ENCODE measurements around the gene RNGTT.

The RNGTT gene

DNA sequence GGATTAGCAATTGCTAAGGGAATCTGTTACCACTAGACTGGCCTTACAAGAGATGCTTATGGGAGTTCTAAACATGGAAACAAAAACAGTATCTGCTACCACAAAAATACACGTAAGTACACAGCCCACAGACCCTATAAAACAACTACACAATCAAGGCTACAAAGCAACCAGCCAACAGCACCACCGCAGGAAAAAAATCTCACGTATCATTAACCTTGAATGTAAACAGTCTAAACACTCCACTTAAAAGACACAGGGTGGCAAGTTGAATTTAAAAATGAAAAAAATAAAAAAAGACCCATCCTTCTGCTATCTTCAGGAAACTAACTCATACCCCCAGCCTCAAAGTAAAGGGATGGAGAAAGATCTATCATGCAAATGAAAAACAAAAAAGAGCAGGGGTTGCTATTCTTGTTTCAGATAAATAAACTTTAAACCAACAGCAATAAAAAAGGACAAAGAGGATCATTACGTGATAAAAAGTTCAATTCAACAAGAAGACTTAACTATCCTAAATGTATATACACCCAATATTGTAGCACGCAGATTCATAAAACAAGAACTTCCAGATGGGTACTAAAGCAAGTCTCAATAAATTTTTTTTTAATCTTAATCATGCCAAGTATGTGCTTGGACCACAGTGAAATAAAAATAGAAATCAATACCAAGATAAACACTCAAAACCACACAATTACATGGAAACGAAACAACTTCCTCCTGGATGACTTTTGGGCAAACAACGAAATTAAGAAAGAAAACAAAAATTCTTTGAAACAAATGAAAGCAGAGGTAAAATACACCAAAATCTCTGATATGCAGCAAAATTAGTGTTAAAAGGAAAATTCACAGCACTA is 52.3 kb downstream of the RNGTT start:
- DNase-seq, result no peak

DNA sequence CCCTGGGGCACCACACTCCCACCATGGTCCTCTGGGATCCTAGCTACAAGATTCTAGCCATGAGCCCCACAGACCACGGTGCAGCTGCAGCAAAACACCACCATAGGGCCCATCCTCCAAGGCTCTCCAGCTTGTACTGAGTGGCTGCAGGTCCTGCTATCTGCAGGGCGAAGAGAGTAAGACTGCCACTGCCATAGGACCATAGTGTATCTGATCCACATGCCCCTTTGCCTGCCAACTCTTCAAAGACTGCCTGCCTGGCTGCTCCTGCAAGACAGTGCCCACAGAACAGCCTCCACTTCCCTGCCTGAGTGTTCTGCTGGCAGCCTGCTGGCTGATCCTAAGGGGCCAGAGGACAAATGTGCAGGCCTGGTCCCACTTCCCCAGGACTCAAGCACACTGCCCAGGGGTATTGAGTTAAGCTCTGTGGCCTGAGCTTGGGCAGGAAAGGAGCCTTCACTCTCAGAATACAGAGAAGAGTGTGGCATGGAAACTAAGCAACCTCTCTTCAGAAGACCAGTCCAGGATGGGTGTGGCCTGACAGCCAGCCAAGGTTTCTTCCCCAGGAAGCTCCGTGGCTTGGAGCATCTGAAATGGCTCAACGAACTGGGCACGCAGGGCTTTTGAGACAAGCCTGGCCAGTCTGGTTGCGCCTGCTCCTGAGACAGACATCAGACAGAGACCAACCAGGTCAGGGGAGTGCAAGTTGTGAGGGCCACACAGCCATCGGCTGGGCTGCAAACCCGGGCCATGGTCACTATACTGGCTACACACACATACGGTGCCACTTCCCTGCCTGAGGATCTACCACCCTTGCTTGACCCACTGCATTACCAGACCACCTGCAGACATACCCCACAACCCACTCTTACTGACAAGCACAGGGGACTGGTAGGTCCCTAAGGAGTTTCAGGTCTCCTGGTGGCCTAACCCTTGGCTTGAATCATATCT is 54.5 kb downstream of the RNGTT start:
- no peak for DNase-seq

DNA sequence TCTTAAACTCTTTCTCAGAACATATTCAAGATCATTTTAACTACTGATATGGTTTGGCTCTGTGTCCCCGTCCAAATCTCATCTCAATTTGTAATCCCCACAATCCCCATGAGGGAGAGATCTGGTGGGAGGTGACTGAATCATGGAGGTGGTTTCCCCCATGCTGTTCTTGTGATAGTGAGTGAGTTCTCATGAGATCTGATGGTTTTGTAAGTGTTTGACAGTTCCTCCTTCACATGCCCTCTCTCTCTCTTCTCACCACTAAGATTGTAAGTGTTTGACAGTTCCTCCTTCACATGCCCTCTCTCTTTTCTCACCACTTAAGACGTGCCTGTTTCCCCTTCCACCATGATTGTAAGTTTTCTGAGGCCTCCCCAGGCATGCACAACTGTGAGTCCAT is 56.3 kb downstream of the RNGTT start:
- peak; percentile 19 for DNase-seq

DNA sequence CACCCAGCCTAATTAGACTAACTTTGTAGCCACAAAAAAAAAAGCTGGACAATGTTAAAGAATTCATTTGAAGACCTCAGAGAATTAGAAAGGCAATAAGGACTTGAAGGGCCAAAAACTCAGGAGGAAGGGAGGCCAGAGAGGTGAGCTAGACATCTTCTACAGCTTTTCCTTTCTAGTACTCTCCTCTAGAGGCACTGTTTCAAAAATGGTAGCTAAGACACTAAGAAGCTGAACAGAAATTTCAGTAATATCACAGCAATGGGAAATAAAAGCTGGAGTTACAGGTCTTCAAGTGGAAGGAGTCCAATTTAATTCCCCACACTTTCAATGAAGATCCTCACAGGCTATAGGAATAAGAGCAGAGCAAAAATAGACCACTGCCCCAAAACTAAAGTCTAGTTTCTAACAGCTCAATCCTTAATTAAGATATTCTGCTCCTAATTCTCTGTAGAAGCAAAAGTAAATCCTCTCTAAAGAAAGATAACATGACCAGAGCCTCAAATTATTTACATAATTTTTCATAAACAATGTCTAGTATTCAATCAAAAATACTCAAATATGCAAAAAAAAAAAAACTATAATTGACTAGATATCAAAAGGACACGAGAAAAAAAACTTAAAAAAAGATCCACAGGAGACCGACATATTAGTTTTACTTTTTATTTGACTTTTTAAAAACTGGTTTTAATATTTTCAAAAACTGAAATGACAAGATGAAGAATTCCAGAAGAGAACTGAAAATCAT is 63.7 kb downstream of the RNGTT start:
- DNase-seq, result peak; percentile 8

DNA sequence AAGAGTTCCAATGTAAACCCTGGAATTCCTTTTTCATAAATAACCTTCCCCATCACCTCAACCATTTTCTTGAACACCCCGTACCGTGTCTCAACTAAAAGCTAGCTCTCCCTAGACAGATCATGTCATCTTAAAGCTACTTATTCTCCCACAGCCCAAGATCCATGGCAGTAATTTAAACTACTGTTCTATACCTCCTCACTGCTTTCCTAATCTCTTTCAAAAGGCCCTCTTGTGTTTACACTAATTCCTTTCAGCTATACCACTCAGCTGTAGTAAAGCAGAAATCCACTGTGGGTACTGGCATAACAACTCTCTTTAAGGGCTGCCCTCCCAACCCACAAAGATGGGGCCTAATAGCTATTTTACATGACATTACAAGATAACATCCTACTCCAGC is 67.5 kb downstream of the RNGTT start:
- DNase-seq, result no peak

DNA sequence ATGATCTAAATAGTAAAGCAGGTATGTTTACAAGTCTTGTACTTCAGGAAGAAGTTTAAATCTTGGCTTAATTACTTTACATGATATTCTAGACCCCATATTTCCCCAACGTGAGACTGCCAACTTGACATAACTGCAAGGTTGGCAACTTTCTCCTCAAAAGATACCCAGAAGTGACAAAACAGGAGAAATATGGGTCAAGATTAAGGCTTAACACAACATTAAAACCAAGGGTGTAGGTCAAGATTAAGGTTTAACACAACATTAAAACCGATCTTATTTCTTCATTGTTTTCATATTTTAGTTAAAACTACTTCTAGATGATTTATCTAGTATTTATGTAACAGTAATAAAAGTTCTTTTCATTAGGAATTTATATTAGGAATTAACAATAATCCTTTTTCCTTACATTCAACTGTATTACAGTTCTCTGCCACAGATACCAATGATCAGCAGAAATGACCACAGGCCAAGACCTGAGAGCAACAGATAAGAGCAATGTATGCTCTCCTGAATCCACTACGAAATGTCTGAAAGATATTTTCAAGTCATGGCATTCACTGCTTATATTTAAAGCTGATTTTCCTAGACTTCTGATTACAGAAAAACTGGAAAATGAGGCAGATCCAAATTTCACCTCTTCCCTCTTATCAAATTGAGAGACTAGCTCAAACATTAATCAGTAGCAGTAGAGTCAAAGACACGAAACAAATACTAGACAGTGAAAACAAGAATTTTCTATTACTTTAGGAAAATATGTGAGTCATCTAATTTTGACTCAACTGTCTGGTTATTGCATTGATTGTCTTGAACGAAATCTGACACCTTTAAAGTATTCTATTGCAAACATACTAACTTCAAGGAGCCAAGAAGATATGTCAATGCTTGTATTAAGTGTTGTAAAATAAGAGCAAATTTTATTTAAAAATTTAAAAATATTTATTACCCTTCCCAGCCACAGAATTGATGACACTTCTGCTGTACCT is 72.3 kb downstream of the RNGTT start:
- no peak for DNase-seq

DNA sequence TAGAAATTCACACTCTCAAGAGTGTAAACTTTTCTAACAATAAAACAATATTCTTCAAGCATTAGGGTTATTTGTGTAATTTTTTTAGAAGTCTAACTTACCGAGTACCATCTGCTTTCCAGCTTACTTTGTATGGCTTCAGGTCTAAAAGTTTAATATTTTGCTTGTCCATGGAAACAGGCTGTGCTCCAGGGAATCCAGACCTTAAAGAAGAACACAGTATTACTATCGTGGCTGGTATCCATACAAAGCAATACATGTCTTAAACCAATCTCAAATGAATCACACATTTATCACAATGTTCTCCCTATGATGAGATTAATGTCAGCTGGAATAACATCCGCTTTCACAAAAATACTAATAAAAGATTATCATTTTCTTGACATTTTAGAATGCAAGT is 73.0 kb downstream of the RNGTT start:
- no peak for DNase-seq

DNA sequence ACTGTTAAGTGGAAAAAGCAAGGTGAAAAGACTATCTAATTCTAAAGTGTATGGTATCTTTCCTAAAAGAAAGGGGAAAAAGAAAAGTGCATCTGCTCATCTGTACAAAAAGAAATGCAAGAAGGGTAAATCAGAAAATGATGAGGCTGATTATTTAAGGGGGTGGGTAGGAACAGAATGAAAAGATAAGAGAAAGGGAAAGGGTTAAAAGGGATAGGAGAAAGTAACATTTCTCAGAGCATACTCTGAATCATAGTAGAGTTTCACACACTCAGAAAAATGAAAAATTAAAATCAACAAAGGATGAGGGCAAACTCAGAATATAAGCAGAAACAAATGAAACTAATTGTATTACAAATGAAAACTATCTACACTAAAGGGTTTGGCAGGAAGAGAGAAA is 79.1 kb downstream of the RNGTT start:
- DNase-seq, result no peak

DNA sequence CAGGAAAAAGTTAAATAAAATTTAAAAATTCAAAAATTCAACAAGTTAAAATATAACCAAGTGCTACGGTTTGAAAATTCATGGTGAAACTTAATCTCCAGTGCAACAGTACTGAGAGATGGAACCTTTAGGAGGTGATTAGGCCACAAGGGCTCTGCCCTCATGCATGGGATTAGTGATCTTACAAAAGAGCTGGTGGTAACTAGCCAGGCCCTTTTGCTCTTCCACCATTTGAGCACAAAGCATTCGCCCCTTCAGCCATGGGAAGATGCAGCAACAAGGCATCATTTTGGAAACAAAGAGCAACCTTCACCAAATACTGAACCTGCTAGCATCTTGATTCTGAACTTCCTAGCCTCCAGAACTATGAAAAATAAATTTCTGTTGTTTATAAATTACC is 80.9 kb downstream of the RNGTT start:
- peak; percentile 12 for DNase-seq

DNA sequence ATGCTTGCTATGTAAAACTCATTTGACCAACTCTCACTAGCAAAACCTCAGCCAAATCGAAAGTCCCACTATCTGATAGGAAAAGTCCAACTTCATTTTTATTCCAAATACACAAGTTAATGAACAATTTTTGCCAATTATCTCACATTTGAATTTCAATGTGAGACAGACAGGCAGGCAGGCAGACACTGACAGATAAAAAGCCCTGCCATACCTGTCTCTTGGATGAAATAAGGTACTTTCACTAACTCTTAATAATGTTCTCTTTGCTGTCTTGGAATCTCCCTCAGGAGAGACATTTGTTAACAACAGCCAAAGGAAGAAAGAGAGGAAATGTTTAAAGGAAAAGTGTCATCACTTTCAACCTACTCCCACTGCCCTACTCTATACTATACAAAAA is 82.0 kb downstream of the RNGTT start:
- DNase-seq, result no peak

DNA sequence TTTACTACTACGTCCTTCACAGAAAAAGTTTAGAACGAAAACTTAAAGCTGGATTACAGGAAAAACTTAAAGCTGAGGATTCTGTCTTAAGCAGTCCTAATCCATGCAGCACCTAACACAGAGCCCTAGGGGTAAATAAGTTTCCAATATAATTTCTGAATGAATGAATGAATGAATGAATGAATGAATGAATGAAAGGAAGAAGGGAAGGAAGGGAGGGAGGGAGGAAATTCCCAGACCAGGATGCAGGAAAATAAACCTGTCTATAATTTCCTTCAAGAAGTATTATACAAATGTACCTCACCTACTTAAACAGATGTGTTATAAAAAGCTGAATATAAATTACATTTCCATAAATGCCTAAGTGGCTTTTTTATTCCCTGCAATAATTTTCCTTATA is 83.4 kb downstream of the RNGTT start:
- no peak for DNase-seq

DNA sequence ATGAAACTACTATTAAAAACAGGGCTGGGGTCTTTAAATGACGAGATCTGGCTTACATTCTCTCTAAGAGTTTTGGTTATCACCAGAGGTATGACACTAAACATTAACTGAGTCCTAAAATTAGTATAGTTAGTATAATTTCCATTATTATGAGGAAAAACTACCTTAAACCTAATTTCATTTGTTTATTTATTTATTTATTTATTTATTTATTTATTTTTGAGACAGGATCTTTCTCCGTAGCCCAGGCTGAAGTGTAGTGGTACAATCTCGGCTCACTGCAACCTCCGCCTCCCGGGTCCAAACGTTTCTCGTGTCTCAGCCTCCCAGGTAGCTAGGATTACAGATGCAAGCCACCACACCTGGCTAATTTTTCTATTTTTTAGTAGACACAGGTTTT is 85.5 kb downstream of the RNGTT start:
- DNase-seq, result no peak

DNA sequence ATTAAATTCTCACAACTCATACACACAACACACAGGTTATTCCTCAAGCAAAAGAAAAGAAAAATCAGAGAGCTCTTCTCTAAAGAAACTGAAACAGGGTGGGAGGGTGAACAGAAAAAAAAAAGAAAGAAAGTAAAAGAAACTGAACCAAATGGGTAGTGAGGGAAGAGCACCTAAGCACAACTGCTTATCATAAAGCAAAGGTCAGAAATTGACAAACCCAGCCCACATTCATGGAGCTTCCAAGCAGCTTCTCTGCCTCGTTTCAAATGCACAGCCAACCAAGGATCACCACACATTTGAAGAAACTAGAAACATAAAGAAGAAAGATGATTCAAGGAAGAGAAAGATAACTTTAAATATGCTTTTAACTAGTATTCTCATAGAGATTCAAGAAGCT is 90.5 kb downstream of the RNGTT start:
- DNase-seq, result no peak

DNA sequence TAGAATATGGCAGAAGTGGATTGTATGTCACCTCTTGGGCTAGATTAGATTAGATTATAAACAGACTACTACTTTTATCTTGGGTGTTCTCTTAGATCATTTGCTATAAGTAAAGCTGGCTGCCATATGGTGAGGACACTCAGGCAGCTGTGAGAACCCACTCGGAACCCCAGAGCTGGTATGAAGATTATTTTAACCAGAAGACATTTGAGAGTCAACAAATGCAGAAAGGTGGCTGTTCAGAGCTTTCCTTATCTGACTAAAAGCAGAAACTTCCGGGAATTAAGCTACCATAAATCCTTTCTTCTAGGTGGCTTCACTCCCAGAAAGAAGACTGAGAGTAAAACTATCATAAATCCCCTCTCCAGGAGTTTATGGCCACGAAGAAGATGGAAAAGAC is 91.9 kb downstream of the RNGTT start:
- DNase-seq, result peak; percentile 79

DNA sequence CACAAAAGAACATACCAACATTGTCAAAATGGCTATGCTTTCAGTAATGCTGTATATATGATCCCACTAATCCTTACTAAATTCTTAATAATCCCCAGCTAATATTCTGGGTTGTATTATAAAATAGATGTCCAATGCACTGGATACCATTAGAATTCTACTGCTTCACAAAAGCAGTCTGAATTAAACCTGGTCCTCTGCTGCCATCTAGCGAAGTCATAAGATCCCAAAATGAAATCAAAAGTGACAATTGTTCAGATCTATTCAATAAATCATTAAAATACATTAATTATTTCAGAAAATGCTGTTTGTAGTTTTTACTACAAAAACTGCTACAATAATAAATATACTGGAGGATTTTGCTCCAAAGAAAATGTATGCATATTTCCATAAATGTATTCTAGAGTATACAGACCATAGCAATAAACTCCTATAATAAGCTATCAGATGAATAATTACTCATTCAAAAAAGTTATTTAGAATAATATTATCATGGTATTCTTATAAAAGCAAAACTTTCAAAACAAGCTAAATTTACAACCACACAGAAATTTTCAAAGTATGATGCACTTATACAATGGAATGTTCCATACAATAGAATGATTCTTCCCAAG is 92.6 kb downstream of the RNGTT start:
- peak; percentile 73 for DNase-seq

DNA sequence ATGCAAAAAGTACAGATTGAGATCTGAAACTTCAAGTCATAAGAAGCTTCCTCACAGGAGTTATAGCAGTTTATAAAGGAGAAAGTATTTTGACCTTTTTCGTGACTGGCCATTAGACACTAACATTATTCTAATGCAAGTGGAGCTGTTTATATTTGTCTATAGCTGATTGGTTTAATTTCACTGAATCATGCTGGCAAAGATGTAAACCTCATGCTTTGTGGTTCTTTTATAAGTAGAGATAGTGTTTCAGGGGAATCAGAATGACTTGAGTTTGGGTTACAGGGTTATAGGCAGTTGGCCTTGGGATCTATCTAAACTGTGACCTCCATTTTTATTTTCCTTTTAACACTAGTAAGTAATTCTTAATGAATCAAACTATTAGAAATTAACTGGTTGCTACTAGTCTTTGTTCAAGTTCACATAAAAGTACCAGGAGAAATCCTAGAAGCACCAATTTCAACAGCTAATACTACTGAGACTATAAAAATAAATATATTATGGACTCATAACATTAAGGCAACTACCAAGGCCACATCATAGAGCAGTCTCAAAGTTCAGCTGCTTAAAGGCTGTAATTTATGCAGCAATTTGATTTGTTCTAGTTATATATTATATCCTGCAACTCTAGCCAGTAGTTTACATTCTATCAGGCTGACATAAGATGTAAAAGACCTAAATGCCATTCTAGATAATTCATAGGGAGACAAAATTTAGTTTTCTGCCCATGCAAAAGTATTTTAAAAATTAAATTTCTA is 94.0 kb downstream of the RNGTT start:
- DNase-seq, result no peak

DNA sequence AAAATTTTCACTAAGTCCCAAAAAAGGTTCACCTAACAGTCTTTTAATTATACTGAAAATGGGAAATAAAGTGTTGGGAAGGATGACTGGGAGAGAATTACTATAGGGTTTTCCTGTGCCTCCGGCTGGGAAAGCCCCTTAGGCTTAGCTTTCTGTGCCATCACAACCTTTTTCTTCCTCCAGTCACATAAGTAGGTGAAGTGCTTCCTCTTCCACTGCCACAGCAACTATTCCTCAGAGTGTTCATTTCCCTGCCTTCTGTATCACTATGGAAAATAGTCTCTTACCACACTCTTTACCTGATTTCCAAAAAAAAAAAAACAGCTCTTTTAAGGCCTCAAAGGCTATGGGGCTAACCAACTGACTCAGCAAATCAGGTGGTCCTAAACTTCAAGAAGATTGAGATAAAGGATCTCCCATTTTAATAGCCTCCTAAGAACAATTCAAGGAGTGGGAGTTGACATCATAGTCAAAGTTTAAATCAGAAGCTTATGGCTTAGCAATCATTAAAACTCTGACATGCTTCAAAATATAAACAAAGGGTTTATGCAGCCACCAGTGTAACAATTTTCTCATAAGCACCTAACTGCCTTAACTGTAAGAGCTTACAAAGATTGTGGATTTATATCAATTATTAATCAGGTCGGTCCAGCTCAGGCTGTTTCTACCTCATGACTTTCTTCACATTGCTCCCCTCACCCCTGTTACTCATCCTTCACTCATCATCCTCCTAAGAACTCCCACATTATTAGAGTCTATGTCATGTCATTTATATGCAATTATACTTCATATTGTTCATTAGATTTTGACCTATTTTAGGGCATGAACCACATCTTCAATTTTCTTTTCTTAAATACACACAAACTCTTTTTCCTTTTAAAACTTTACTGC is 95.3 kb downstream of the RNGTT start:
- DNase-seq, result no peak

DNA sequence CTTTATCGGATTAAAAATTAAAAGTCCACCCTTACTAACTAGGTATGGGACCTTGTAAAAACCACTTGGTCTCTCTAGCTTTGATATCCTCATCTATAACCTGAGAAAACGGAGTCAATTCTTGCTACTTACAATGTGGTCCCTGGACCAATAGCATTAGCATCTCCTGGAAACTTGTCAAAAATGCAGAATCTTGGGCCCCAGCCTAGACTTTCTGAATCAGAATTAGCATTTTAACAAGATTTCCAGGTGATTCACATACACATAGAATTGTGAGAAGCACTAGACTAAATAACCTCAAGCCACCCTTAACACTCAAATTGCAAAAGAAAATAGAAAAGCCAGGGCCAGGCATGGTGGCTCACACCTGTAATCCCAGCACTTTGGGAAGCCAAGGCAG is 96.6 kb downstream of the RNGTT start:
- DNase-seq, result no peak

DNA sequence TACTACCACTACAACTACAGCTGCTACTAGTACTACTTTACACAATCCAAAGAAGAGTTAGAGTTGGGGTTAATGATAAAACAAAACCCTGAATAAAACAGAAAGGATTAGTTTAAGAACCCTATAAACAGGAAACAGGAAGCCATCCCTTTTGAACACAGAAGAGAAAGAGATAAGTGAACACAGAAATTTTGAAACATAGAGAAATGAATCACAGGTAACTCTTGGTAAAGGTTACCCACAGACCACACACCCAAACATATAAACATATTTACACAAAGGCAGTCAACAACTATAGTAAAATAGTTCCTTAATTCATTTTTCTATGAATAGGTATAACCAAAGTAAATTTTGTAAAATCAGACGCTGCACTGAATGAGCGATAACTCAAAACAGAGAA is 98.1 kb downstream of the RNGTT start:
- no peak for DNase-seq
